SKM-1 treated with dmso at 0.1 percent for 144 hours (cell line): ENCODE measurements around the gene NCK2.

Experiments
- DNase-seq: peaks from one replicate; lab custom pipeline; 2025; ENCODE audit not compliant: unreplicated experiment; lab: John Stamatoyannopoulos, UW

The NCK2 gene

DNA sequence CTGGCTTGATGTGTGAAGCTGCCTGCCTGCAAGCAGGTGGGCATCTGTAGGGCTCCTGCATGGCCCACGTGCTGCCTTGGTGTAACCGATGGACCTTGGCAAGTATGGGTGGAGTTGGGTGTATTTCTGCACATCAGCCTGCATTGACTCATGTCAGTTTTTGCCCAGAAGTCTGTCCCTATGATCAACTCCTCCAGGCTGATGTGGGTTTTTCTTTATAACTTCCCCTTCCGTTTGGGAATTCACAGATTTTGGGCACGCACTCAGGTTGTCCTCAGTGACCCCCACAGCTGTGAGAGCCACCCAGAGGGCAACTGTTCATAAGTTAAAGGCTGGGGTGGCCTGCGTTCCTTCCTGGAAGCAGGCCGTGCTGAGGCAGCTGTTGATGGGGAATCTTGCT lies 123.3 kb downstream of the NCK2 start:
- no peak for DNase-seq

DNA sequence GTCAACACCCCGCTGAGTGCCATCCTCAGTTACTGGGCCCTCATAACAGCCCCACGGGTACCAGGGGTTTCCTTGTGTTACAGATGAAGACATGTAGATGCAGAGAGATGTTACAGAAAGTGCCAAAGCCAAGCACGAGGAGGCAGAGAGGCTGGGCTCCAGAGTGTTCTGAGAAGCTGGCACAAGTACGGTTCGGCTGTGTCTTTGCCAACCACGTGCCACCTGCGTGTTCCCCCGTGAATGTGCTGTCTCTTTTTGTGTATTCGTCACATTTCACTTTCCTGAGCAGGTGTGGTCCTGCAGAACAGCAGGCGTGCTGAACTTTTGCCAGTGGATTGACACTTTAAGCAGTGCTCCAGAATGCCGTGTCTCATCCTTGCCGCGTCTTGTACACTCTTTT lies 124.6 kb downstream of the NCK2 start:
- no peak for DNase-seq

DNA sequence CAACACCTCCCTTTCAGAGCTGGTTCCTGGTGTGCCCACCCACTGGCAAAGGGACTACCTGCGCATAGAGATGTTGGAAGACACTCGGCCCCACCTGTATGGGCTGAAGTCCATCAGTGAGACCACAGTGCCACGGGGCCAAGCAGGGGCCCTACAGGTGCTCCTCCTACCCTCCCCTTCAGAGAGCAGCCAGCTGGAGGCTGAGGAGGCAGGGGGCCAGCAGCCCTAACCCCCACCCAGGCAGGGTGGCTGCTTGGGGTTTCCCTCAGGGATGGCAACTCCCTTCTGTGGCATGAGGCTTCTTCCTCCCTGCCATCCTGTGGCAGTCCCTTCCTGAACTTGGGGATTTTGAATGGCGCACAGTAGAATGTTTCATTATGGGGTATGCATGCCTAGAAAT lies 125.3 kb downstream of the NCK2 start:
- no peak for DNase-seq

DNA sequence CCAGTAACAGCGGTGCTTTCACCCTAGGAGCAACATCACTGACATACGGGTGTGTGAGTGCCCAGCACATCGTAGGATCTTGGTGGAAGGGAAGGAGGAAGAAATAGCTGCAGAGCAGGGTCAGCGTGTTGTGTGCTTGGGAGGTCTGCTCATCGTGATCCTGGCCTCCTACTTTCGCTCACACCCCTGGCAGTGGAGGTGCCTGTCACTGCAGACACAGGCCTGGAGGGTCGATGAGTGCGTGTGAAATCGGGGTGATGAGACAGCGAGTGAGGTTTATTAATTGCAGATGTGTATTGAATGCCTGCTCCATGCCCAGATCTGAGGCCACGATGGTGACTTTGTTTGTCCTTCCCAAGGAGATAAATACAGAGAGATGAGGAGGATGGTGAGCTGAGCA lies 126.1 kb downstream of the NCK2 start:
- no peak for DNase-seq

DNA sequence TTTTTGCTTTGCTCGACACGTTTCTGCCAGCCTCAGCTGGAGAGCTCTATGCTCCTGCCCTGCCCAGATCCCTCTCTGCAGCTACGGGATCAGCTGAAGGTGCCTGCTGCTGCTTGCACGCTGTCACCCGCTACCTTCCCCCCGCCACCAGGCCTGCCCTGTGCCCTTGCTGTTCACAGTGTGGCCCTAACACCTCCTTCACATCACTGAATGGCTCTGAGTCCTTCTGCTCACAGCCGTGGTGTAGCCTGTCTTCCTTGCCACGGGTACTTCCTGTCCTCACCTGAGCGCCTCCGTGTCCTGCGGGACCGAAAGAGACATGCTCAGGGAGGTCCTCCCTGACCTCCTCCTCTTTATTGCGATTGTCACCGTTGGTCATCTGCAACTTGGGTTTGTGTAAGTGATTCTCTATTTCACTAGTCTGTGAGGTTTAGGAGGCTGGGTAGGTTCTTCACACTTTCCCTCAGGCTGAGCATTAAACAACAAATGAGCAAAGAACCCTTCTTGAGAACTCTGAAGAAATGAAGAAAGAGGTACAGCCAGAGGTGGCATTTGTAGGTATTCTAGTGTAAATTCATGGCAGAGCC lies 127.5 kb downstream of the NCK2 start:
- DNase-seq: no peak

DNA sequence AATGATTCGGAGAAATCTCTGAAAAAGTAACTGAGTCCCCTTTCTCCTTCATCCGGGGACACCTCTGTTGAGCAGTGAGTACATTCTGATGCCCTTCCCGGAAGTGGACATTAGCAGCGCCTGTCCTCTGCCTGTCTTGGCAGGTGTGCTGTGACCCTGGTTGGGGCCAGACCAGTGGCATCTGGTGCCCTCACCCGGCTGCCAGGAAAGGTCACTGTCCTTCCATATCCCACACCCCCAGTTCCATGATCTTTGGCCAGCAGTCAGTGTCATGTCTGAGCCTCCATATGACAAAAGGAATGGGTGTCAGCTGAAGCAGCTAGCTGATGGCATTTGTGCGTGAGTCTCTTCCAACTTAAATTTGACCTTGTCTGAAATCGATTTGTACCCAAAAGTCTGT lies 128.1 kb downstream of the NCK2 start:
- DNase-seq: no peak

DNA sequence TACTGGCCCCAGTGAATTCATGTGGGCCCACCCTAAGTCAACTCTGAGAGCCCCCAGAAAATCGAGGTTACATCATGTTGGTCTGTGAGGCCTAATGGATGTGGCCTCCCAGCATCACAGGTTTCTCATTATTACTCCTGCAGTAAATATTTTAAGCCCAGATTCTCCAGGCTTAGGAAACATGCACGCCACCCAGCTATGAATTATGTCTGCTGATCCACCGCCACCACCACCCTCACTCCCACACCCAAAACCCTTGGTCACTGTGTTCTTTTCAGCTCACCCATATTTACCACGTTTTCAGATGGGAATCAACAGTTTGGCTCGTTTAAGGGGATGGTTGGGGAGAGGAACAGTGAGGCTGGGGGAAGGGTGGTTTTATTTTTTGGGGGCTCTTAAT lies 128.6 kb downstream of the NCK2 start:
- DNase-seq: no peak

DNA sequence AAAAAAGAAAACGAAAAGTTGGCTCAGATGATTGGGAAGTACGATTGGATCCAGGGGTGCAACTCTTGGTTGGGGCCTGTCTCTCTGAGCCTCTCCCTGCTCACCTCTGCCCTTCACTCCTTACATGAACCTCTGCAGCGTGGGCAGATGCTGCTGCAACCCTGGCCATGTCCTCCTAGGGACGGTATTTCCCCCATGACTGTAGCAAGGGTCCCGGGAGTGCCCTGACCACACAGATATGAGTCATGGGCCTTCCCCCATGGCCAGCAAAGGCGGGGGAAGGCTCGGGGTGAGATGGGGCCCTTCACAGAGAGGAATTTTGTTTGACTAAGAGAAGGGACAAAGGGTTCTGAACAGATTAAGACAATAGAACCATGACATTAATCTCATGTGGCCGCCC lies 129.0 kb downstream of the NCK2 start:
- no peak for DNase-seq

DNA sequence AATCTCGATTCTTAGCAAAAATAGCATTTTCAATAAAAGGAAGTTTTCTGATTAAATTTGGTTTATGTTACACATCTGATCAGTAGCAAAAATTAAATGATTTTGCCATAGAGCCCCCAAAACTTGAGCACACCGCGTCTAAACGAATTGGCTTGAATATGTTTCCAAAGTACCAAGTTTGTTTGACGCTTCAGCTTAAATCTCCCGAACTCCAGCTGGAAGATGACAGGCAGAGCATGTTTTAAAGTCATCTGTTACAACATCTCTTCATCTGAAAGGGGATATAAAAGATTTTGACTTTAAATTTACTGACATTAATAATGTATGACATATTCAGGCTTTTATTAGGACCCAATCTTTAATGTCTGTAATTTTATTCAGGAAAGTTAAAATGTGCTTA lies 129.8 kb downstream of the NCK2 start:
- no peak for DNase-seq

DNA sequence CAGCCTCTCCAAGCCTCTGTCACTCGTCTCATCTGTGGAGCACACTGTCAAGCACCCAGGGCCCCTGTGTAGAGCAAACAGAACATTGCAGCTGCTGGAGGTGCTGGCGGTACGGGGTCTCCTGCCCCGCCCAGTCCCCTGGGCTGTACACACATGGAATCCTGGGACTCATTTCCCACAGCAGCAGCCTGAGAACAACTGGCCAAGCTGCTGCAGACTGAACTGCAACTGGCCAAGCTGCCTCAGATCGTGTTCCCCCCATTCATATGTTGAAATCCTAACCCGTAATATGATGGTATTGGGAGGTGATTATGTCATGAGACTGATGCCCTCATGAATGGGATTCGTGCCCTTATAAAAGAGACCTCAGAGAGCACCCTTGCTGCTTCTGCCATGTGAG lies 130.5 kb downstream of the NCK2 start:
- DNase-seq: no peak

DNA sequence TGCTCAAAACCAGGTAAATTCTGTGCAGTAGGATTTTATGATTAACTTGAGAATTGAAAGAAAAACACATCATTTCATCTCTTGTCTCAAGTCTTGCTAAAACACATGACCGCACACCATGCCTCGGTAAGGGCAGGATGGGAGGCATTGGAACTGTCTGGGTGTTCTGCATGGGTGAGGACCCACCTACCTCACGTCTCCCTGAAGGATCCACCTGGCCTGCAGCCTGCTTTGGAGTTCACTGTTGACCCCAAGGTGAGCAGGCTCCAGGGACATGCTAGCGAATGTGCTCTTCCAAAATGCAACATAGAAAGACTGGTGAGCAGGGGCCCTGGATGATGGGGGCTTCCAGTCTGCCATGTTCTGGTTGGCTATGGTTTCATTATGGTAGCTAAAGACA lies 131.5 kb downstream of the NCK2 start:
- DNase-seq: no peak

DNA sequence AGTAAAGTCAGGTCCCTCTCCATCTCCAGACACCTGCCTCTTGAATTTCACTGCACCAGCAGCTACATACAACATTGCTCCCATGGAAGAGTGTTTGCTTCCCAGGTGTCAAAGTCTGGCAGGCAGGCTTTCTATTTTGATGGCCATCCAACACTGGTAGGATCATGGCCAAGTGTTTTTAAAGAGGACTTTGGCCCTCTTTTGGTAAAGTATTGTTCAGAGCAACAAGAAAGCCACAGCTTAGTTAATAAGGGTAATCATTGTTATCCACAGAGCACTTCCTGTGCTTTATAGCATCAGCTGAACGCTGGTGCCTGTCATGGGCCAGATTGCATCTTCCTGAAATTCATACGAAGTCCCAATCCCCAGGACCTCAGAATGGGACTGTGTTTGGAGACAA lies 133.2 kb downstream of the NCK2 start:
- DNase-seq: no peak

DNA sequence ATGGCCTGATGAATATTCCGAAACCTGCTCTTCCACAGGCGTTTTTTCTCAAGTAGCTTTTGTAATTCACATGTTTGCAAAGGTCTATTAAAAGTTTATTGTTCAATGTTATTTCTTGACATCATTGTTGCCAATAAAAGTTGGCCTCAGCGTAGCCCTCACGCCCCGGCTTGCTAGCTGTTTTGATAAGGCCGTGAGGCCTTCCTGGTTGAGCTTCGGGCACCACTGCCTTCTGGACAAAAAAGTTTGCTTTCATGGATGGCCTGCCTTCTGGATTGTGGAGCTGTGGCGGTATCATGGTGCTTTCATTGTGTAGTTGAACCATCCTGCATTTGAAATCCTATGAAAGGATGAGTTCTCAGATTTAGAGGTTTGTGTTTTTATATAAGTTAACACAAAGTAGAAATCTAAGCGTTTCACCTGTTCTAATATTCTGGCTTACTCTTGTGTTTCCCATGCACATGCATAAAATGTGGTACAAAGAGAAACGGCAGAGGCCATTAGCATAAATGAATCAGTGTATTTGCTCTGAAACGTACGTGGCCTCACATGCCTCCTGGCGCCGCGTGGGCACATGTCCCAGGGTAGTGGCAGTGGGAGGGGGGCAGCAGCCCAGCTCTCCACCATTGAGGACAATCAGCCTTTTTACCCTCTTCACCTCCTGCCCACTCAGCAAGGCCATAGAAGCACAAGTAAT lies 134.5 kb downstream of the NCK2 start:
- DNase-seq: no peak

DNA sequence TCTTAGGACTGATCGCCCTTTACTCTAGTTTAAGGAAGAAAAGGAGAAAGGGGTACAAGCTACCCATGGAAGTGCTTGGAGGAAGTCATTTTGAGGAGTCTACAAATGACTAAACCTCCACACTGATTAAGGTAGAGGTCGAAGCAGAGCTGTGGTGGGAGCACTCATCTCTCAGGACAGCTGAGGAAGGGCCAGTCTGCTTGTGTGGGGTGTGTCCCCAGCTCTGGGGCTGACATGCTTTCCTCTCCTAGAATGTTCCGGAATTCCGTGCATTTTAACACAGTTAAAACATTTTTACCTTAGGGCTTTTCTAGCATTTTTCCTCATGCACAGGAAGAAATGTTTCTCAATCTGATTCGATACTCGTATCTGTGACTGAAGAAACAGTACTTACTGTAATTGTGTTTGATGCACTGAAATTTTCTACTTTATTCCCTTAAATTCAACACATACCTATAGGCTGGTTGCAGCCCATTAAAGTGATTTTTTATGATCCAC lies 135.1 kb downstream of the NCK2 start:
- DNase-seq: no peak

DNA sequence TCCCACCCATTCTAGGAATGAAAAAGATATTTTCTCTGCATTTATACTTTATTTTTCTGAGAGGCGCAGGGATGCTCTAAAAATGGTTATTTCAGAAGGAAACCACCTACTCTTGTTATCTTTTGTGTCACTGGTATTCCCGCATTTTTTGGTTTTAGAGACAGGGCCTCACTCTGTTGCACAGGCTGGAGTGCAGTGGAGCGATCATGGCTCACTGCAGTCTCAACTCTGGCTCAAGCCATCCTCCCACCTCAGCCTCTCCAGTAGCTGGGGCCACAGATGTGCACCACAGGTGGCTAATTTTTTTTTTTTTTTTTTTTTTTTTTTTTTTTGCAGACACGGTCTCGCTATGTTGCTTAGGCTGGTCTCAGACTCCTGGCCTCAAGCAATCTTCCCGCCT lies 135.9 kb downstream of the NCK2 start:
- DNase-seq: no peak

DNA sequence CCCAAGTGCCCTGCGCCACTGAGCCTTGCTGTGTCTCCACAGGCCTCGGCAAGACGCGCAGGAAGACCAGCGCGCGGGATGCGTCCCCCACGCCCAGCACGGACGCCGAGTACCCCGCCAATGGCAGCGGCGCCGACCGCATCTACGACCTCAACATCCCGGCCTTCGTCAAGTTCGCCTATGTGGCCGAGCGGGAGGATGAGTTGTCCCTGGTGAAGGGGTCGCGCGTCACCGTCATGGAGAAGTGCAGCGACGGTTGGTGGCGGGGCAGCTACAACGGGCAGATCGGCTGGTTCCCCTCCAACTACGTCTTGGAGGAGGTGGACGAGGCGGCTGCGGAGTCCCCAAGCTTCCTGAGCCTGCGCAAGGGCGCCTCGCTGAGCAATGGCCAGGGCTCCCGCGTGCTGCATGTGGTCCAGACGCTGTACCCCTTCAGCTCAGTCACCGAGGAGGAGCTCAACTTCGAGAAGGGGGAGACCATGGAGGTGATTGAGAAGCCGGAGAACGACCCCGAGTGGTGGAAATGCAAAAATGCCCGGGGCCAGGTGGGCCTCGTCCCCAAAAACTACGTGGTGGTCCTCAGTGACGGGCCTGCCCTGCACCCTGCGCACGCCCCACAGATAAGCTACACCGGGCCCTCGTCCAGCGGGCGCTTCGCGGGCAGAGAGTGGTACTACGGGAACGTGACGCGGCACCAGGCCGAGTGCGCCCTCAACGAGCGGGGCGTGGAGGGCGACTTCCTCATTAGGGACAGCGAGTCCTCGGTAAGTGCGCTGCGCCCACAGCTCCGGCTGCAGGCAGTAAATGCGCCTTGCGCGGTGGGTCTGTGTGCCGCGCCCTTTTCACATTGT lies 136.8 kb downstream of the NCK2 start:
- no peak for DNase-seq

DNA sequence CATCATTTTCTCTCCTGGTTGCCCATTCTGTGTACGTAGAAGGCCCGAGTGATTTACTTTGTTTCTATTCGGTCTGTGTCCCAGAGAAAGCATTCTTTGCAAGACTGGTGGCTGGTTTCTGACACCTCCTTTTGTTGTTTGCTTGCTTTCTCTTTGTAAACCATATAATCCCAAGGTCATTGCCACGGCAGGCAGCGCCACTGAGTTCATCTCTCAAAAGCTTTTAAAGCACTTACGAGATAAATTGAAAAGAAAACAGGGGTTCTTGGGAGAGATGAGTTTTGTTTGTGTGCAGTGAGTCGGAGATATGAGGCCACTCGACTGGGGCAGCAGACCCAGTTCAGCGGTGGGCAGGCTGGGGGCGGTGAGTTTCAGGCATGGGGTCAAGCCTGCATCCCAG lies 137.6 kb downstream of the NCK2 start:
- DNase-seq: no peak

DNA sequence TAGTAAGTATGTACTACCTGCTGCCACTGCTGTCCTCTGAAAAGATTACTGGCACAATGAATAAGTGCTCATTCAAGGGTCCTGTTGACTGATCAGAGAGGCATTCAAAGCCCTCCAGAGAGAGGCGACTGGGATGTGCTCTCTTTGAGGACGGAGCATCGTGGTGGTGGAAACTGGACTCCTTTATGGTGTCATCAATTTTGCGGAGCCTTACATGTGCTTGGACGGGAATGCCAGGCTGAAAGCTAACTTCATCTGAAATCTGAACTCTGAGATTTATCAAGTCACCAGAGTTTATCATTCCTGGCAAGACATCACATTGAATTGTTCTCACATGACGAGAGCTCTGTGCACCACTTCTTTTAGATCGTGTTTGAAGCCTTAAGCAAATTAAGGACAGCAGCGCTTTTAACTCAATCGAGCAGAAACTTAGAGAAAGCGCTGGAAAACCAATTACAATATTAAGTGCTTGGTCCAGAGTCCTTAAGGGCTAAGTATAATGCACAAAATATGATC lies 138.3 kb downstream of the NCK2 start:
- DNase-seq: no peak

DNA sequence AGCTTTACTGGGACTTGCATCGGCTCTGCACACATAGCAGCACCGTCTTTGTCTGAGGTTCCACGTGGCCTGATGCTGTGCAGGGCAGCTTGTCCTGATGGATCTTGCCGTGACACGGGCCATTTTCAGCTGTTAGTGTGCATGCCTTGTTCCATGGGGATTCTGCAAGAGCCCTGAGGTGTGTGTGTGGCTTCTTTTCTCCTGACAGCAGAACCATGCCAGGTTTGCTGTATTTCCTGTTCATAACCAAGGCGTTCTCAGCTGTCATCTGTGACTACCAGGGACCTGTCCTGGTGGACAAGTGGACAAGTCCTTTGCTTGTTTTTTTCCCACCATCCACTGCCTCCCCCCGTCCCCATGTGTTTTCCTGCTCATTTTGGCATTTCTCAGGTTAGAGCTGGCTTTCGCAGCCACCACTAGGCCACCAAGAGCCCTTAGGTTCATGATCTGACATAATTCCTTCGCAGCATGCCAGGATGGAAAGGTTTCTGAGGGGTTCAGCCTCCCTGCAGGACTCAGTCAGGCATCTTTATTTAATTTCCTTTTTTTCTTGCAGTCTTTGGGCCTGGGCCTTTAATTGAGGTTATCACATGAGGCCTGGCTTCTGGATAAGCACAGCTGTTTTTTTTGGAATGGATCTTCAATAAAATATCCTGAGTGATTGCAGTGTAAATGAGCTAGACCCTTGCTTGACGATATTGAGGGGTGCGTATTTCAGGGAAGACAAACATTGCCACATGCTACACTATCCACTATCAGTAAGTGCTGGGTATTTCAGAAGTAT lies 139.4 kb downstream of the NCK2 start:
- DNase-seq: no peak

DNA sequence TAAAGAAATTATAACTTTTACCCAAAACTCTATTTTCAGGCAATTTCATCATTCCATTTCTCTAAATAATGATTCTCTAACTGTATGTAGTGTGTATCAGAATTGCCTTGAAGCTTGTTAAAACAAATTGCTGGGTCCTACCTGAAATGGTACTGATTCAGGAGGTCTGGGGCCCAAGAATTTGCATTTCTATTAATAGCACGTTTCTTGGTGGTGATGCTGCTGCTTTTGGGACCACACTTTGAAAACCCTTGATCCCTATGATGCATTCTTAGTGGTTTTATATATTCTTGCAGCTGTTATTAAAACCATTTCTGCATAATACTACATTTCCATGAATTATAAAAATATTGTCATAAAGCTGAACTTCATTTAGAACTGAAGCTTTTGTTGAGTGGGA lies 140.7 kb downstream of the NCK2 start:
- DNase-seq: no peak

DNA sequence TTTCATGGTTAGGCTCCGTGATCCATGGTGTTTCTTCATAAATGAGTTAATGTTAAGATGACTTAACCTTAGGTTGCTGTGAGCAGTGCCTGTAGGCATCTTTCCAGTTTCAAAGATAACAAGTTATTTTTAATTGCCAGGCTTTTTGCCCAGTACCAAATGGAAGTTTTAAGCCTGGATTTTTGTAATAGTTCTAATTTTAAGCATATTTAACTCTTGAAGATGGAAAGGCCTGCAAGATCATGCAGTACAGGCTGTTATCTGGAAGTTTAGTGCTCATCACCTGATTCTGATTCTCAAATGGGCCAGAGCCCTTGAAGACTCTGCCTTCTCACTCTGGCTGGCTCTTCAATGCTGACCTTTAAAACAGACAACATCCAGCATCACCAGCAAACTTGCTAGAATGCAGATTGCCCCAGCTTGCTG lies 141.3 kb downstream of the NCK2 start:
- no peak for DNase-seq
